Astrocyte of the spinal cord (primary cell): ENCODE data around the gene SLC6A1.

ENCODE experiments used
- DNase-seq: peaks from one replicate; pipeline ENCODE4 v3.0.0; 2011; ENCODE audit warnings: low read depth, low spot score
- H3K4me3 ChIP-seq: 2 replicates; pipeline ENCODE4 v1.5.1; 2011; ENCODE audit warnings: low read depth, mild to moderate bottlenecking, low read length, moderate library complexity
- CTCF ChIP-seq: IDR thresholded peaks from 2 replicates; pipeline ENCODE4 v1.5.1; 2012; ENCODE audit warnings: low read depth, mild to moderate bottlenecking, low read length, inconsistent platforms
- in situ Hi-C: cut with HindIII; loops from 2 replicates; pipeline ENCODE4 v1.10.0; 2017; ENCODE audit warnings: low sequenced_read_pairs

Gene SLC6A1

DNA sequence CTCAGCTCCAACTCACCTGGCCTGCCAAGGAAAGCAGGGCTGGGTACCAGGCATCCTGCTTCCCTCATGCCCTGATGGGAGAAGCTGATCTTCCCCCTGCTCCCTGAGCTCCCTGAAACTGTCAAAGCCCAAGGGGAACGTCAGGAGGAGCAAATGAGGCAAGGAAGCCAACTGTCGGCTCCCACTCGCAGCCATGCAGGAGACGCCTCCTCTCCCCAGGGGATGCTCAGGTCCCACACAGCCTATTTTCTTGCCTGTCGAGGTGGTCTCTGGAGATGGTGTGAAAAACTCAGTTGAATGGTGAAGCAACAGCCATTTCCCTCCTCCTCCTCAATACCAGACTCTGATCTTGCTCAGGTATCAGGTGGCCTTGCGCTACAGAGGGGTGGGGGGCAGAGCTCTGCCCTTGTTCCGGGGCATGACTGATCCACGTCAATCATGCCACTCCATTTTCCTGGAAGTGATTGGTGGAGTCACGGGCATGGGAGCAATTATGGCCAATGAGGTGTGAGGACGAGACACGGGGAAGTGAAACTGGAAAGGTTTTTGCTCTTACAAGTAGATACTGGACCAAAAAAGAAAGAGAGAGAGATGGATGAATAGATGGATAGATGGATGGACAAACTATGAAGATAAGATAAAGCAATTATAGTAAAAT is 58.2 kb downstream of the SLC6A1 start:
- no peak overlapping the region for H3K4me3 ChIP-seq
- no peak for DNase-seq
- TF ChIP-seq CTCF, result no peak
- in situ Hi-C loops, result no loop called here

- in situ Hi-C loops, result no loop called here
These were observed 61.5 kb downstream of the SLC6A1 start for GRCh38 chr3:11053926-11054503.

DNA sequence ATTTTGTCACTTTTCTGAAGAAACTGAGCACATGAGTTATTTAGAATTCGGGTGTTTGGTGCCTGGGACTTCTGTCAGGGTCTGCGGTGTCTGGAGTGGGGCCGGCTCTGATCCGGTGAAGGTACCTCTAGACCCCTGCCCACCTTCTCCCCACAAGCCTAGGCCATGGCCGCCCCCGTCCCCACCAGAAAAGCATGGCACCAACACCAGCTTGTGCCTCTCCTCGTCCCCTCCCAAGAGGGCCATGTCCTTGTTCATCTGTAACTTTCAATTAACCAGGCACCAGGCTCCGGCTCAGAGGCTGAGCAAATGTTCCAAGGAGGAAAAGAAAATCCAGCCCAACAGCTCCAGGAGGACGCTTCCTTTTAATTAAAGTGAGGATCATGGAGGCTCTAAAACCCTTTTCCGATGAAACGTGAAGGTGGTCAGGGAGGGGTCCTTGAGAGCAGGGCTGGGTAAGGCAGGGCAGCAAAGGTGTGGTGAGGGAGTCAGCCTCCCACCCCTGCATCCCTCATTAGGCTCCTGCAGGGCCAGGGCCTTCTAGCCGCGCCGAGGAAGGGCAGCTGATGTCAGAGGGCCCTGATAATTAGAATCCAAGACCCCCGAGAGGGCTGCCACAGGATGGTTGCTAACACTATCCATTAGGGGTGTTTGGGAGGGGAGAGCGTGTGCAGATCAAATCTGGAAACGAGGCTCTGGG is 62.3 kb downstream of the SLC6A1 start:
- in situ Hi-C loops, result no loop called here
- H3K4me3 ChIP-seq, result no peak overlapping the region
- no peak for TF ChIP-seq CTCF
- DNase-seq, result no peak

More at GRCh38 chr3:11053926-11054503, 61.5 kb downstream of the SLC6A1 start:
- no peak overlapping the region for H3K4me3 ChIP-seq
- no peak for DNase-seq
- no peak for TF ChIP-seq CTCF

DNA sequence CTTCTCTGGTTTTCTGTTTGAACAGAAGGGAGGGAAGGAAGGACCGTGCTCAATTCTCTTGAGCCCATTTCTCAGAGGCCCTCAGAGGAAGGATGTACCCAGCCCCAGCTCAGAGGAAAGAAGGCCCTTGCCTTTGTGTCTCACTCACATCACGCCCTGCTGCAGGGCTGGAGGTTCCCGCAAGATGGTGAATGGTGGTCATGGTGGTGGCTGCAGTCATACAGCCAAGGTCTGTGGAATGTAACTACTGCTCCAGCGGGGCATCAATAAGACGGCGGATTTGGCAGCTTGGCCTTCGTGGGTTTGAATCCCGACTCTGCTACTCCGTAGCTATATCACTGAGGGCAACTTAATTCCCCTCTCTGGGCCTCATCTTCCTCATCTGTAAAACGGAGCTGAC is 62.9 kb downstream of the SLC6A1 start:
- no peak for TF ChIP-seq CTCF
- H3K4me3 ChIP-seq, result no peak overlapping the region
- no peak for DNase-seq
- in situ Hi-C loops, result no loop called here

DNA sequence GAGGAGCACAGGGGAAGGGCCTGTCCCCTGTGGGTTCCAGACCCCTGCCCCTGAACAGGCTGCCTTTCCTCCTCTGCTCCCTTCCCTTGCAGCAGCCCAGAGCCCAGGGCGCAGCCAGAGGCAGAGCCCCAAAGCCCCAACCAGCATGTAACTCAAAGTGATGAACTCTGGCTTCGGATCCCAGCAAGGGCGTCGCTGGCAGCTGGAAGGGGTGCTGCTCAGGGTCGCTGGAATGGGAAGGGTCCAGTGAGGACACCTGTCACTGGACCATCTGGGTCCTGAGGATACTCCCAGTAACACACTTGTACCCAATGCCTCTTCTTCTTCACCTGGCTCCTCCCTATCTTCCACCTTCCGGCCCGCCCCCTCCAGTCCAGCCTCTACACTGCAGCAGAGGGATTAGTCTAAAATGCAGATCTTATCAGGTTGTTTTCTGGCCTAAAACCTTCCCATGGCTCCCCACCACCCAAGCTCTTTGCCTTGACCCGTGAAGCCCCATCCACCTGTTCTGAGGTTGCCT is 64.0 kb downstream of the SLC6A1 start:
- DNase-seq, result no peak
- no peak for TF ChIP-seq CTCF
- H3K4me3 ChIP-seq, result no peak overlapping the region
- in situ Hi-C loops, result no loop called here

DNA sequence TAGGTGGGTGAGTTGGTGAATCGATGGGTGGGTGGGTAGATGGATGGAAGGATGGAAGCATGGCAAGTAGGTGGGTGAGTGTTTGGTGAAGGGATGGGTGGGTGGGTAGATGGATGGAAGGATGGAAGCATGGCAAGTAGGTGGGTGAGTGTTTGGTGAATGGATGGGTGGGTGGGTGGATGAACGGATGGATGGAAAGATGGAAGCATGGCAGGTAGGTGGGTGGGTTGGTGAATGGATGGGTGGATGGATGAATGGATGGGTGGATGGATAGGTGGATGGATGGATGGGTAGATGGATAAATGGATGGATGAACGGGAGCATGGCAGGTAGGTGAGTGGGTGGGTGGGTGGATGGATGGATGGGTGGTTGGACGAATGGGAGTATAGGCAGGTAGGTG is 65.1 kb downstream of the SLC6A1 start:
- TF ChIP-seq CTCF, result no peak
- in situ Hi-C loops, result no loop called here
- DNase-seq, result no peak
- H3K4me3 ChIP-seq, result no peak overlapping the region
